HL-60/S4 (cell line): ENCODE measurements around the gene WDR27.
"Not testable (repeated sequence)": the region's sequence is repeated elsewhere in the genome, so short reads cannot be mapped to it uniquely, and the experiment has no call there.

Experiments
- in situ Hi-C: fragments of 300-500 bp; cut with MboI; formaldehyde crosslinking; loops from 2 replicates; pipeline ENCODE4 v1.14.3; 2022; ENCODE audit warnings: low sequenced_read_pairs

Gene WDR27

DNA sequence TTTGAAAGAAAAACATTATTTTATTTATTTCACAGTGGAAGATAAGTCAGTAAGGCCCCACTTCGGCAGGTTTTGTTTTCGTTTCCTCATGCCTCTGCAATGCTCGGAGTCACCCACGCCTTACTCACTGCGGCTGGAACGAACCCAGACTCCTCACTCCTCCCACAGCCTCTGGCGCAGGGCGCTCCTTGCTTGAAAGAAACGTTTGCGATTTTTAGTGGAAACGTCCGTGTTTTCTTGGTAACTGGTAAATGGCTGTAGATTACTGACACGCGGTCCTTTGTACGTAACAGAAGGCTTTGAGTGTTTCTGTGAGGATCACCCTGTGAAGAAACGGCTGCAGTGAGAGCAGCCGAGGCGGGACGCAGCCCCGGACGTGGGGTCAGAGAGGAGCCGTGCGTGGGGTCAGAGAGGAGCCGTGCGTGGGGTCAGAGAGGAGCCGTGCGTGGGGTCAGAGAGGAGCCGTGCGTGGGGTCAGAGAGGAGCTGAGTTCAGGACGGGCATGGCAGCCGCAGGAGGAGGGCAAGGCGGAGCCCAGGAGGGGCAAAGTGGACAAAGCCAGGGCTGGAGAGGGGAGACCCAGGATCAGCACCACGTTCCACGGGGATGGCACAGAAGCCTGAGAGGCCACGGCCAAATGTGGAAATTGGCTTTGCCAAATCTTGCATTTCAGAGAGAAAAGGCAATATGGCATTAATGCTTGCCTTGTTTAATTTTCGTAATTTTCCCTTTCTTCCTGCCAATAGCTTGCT is 249.5 kb downstream of the WDR27 start:
- in situ Hi-C loops, result no loop called here

DNA sequence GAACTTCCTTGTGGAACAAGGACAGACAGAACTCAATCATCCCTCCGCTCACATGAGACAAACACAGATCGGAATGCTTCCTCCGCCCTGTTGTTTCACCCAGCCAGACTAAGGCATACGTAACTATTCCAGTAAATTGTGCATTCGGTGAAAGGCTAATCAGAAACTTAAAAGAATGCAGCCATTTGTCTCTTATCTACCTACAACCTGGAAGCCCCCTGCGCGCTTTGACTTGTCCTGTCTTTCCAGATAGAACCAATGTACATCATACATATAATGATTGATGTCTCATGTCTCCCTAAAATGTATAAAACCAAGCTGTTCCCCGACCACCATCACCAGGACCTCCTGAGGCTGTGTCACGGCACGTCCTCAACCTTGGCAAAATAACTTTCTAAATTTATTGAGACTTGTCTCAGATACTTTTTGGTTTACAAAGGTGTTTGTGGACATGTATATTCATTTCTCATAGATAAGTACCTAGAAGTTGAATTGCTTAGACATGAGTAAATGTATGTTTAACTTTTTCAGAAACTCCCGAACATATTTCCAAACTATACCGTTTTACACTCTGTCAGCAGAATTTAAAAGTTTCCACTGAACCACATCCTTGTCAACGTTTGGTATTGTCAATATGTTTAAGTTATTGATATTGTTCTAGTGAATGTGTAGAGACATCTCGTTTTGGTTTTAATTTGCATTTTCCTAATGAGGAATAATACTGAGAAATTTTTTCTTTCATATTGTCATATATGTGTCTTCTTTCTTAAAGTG is 250.6 kb downstream of the WDR27 start:
- in situ Hi-C loops, result no loop called here

DNA sequence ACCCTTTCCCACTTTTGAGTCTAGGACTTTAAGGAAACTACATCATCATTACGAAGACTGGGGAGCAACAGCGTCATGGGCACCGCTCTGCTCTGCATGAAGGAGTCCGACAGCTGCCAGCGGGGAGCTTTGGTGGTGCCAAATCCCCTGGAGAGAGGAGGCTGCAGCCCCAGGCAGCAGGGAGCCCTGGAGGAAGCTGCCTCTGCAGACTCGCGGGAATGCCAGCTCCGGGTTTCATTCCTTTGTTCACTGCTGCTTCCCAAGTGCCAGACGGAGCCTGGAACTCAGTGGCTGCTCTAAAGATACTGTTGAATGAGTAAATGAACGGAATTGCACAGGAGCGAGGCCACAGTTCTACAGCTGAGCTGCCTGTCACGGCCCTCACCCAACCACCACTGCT is 251.7 kb downstream of the WDR27 start:
- in situ Hi-C loops, result no loop called here

DNA sequence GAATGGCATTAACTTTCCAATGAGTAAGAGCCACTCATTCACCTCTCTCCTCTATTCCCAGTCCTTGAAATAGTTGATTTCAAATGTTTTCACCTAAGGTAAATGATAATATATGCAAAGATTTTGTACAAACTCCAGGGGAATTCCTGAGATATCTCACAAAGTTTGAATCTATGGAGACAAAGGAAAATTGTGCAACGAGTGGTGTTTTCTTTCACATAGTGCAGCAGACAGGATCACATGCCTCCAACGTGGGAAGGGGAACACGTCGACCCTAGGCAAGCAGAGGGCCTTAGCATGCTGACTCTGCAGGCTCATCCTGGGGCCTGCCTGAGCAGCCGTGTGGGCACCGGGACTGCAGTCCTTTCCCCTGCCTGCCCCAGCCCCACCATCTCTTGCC is 252.6 kb downstream of the WDR27 start:
- in situ Hi-C loops, result no loop called here

DNA sequence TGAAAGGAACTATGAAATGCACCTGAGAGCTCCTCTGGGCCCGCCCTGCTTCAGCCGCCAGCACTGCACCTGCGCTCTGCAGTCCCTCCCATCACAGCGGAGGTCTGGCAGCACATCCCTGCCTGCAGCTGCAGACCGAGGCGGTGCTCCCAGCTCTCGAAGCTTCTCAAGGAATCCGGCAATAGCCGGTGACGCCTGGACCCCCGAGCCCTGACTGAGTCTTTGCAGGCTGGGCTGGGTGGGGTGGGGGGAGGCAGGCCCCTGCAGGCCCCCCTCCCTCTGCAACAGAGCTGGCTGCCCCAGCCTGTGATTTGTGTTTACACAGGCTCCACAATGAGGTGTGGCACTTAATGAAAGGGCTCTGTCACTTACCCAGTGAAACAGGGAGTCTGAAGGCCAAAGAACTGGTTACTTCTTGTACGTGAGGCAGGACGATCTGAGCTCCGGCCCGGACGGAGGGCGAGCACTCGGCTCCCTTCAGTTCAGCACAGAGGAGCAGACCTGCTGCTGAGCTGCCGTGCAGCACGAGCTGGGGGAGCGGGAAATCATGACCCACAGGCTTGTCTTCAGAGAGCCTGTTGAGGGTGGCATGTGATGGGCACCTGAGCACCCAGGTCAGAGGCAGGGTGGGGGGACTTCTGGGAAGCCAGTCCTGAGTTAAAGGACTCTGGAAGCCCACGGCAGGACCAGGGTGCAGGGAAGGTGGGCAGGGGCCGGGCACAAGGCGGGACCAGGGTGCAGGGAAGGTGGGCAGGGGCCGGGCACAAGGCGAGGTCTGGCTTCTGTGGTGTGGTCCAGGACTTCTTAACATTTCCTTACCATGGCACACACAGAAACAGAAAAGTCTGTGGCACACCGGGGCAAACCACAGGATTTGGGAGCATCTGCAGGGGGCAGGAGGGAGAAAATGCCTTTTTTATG is 255.9 kb downstream of the WDR27 start:
- in situ Hi-C loops, result no loop called here

DNA sequence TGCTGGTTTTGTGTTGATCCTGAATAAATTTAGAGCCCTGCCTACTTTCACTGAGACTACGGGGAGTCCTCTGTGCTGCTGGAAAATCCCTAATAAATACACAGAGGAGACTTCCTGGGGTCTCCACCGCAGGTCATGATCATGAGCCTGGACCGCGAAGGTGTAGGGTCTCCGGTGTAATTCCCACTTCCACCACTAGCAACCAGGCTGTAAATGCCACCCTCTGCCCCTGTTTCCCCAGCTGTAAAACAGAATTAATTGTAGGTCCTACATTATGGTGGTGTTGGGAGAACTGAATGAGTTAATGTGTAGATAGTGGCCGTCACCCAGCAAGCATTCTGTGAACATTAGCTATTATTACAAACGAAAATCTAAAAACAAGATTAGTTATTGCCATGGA is 256.6 kb downstream of the WDR27 start:
- in situ Hi-C loops, result no loop called here

GRCh38 chr6:169441292-169441691 is 260.5 kb downstream of the WDR27 start:
- in situ Hi-C loops, result no loop called here

GRCh38 chr6:169439710-169440109 is 262.1 kb downstream of the WDR27 start:
- in situ Hi-C loops, result no loop called here

- in situ Hi-C loops, result not testable (repeated sequence)
These were observed 267.3 kb downstream of the WDR27 start for GRCh38 chr6:169434554-169434953.

- in situ Hi-C loops, result no loop called here
These were observed 272.8 kb downstream of the WDR27 start for GRCh38 chr6:169429001-169429400.

DNA sequence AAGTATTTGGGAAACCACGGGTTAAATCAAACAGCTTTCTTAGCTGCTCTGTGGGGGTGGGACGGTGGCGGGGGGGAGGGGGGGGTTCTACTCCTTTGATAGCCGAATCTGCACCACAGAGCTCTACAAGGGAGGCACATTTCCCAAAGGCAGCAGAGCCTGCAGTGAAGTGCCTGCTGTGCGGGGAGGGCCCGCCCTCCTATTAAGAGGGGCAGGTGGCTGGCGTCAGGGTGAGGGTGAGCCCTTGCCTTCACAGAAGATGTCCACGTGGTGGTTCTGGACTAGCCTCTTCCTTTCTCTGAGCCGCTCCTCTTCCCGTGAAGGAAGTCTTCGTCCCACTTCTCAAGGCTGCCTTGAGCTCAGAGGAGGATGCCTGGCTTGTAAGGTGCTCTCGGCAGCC is 273.3 kb downstream of the WDR27 start:
- in situ Hi-C loops, result no loop called here

- in situ Hi-C loops, result no loop called here
These were observed 274.0 kb downstream of the WDR27 start for GRCh38 chr6:169427856-169428255.

DNA sequence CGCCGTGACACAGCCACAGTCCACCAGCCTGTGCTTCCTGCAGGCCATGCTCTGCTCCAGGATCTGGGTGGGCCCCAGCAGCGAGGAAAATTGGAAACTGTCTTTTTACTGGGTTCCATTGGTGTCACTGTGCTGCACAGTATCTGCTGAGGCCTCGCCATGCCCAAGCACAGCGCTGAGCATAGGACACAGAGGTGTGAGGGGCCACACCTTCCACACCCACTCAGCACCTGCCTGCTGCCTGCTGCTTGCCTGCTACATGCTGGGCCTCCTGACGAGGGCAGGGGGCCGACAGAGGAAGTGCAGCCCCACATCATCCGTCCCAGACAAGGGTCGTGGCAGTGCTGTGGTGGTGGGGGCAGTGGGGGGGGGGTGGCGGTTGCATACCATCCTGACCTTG is 275.2 kb downstream of the WDR27 start:
- in situ Hi-C loops, result no loop called here

DNA sequence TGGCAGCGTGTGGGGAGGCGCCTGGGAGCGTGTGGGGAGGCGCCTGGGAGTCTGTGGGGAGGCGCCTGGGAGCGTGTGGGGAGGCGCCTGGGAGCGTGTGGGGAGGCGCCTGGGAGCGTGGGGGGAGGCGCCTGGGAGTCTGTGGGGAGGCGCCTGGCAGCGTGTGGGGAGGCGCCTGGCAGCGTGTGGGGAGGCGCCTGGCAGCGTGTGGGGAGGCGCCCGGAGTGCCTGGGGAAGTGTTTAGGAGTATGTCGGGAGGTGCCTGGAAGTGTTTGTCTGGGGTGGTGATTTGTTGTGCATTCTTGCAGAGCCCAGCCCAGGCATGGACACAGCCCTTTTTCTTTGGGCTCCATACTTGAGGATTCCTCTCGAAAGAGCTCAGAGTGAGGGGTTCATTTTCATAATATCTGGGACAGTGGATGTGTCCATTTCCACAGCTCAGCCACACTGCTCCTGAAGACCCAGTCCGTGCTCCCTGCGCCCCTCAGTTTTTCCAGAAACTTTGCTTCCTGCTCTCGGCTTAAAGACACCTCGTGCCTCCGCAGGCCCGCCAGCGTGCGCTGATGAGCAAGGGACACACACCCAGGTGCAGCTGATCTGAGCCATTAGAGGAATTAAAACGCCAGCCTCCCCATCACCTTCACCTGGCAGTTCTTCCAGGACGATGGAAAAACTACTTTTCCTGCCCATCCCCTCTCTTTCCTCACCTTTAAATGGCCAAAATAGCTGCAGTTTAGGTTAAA is 276.0 kb downstream of the WDR27 start:
- in situ Hi-C loops, result no loop called here

DNA sequence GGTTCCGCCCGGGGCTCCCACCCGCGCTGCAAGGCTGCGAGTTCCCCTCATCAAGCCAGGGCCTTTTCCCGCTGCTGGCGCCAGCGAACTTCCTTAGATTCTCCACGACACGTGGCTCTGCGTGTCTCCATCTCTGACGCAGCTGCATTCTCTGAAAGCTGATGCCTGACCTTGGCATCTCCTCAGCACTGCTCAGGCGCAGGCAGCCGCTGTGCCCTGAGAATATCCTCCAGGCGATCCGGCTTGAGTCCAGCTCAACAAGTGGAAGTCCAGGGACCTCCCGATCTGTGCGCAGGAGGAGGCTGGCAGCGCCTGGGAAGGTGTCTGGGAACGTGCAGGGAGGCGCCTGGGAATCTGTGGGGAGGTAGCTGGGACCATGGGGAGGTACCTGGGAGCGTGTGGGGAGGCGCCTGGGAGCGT is 277.0 kb downstream of the WDR27 start:
- in situ Hi-C loops, result no loop called here

- in situ Hi-C loops, result no loop called here
These were observed 277.6 kb downstream of the WDR27 start for GRCh38 chr6:169424149-169424804.

GRCh38 chr6:169421586-169422264 is 280.1 kb downstream of the WDR27 start:
- in situ Hi-C loops, result no loop called here

GRCh38 chr6:169420912-169421543 is 280.8 kb downstream of the WDR27 start:
- in situ Hi-C loops, result no loop called here

DNA sequence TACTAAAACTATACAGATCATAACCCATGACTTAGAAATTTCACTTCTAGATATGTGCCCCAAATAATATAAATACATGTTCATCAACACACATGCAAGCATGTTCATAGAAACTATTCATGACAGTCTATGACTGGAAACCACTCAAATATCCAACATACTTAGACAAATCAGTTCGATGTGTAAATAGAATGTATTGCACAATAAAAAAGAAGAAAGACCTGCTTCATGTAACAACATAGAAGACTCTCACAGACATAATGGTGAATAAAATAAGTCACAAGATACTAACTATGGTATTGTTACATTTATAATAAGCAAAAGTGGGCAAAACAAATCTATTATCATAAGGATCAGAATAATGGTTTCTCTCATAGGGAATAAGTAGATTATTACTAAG is 284.7 kb downstream of the WDR27 start:
- in situ Hi-C loops, result no loop called here
